Chondrocyte (in vitro differentiated cells): ENCODE results near the gene TFR2. TPM values are rescaled to one million over a fixed set of nuclear protein-coding genes. Genes with fewer than 3 reads are reported as not detected.

Experiments
- DNase-seq: peaks from one replicate; pipeline ENCODE4 v3.0.0; 2021; ENCODE audit warnings: mixed read lengths, low spot score
- H3K27ac Mint-ChIP-seq: one replicate; pipeline ENCODE4 v1.8.0; 2021; ENCODE audit warnings: mild to moderate bottlenecking, moderate library complexity, mixed read lengths; ENCODE audit not compliant: unreplicated experiment
- H3K27me3 Mint-ChIP-seq: 2 replicates; pipeline ENCODE4 v1.8.0; 2021; ENCODE audit warnings: low read depth, mixed read lengths
- H3K36me3 Mint-ChIP-seq: 2 replicates; pipeline ENCODE4 v1.8.0; 2021; ENCODE audit warnings: low read depth, mixed read lengths
- H3K4me1 Mint-ChIP-seq: 2 replicates; pipeline ENCODE4 v1.8.0; 2021; ENCODE audit warnings: low read depth, mild to moderate bottlenecking, mixed read lengths
- H3K4me3 Mint-ChIP-seq: one replicate; pipeline ENCODE4 v1.8.0; 2021; ENCODE audit warnings: mild to moderate bottlenecking, moderate library complexity, mixed read lengths; ENCODE audit not compliant: unreplicated experiment
- H3K9me3 Mint-ChIP-seq: 2 replicates; pipeline ENCODE4 v1.8.0; 2021; ENCODE audit warnings: low read depth, mixed read lengths
- total RNA-seq: library from RNA; stranded (reverse); gene quantifications from 3 replicates; pipeline ENCODE4 v1.2.1, GENCODE V29; 2021
- TF ChIP-seq, protein P1 (sequence below): fragments of 200-600 bp; sonication (generic); IDR thresholded peaks from 2 replicates; pipeline ENCODE4 v1.5.0; 2021; ENCODE audit warnings: antibody characterized with exemption, mild to moderate bottlenecking, moderate library complexity

TFR2 gene
- total RNA-seq, 1 donor from 2014 or later: 2.1 TPM

DNA sequence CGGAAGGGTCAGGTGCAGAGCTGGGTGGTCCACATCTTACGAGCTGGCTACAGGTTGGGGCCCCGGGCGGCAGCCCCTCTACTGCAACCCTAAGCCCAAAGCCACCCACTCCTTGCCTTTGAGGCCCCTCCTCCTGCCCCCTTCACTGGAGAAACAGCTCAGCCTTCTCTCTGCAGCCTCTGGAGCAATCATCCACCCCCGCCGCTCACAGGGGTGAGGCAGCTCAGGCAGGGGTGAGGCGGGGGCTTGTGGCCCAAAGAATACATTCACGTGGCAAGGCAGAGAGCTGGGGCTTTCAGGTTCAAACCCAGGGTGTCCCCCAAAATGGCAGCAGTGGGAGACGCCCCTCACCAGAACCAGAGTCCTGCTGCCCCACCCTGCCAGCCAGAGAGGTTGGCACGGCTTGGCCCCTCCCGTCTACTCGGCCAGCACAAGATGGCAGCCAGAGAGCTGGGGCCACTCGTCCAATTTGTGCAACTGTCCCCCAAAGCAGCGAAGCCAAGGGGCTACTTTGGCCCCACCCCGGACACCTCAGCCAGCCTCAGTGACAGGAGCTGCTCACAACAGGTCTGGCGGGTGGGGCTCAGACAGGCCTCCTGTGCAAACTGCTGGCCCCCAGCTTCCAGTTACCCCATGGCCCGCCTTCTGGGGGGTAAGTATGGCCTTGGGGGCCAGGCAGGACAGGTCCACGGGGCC lies 39.4 kb upstream of the TFR2 start:
- H3K36me3 Mint-ChIP-seq: peaks cover 14% of the 10 kb centered on the region
- TF ChIP-seq, protein P1, sequence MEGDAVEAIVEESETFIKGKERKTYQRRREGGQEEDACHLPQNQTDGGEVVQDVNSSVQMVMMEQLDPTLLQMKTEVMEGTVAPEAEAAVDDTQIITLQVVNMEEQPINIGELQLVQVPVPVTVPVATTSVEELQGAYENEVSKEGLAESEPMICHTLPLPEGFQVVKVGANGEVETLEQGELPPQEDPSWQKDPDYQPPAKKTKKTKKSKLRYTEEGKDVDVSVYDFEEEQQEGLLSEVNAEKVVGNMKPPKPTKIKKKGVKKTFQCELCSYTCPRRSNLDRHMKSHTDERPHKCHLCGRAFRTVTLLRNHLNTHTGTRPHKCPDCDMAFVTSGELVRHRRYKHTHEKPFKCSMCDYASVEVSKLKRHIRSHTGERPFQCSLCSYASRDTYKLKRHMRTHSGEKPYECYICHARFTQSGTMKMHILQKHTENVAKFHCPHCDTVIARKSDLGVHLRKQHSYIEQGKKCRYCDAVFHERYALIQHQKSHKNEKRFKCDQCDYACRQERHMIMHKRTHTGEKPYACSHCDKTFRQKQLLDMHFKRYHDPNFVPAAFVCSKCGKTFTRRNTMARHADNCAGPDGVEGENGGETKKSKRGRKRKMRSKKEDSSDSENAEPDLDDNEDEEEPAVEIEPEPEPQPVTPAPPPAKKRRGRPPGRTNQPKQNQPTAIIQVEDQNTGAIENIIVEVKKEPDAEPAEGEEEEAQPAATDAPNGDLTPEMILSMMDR: no peak
- H3K27me3 Mint-ChIP-seq: no peaks in the 10 kb centered on the region
- H3K4me1 Mint-ChIP-seq: peaks cover 6% of the 10 kb centered on the region
- H3K27ac Mint-ChIP-seq: no peak overlapping the region
- H3K4me3 Mint-ChIP-seq: no peak overlapping the region
- no peaks in the 10 kb centered on the region for H3K9me3 Mint-ChIP-seq
- DNase-seq: no peak

DNA sequence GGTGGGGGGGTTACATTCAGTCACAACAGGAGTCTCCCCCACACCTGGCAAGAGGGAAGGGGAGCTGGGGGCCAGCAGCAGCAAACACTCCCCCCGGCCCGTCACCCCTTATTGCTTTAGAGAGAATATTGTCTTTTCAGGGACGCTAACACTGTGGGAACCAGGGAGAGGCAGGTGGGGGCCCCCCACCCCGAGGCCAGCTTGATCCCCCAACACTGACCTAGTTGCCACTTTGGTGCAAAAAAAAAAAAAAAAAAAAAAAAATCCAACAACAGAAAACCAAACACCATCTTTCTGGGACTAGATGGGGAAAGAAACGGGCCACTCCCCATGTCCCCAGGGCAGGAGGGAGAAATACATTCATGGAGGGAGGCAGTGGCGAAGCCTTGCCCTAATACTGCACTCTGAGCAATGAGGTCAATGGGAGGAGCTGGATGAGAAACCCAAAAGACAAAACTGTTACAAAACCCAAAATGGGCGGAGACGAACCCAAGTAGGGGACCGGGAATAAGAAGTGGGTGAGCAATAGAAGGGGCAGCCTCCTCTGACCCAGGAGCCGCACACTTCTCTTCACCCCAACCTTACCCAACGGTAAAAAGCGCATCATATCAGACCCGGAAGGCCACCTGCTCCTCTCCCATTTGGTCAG lies 38.7 kb upstream of the TFR2 start:
- H3K27me3 Mint-ChIP-seq: no peaks in the 10 kb centered on the region
- H3K4me1 Mint-ChIP-seq: peaks cover 6% of the 10 kb centered on the region
- no peak overlapping the region for H3K4me3 Mint-ChIP-seq
- TF ChIP-seq, protein P1: no peak
- peaks cover 9% of the 10 kb centered on the region for H3K36me3 Mint-ChIP-seq
- no peak overlapping the region for H3K27ac Mint-ChIP-seq
- H3K9me3 Mint-ChIP-seq: no peaks in the 10 kb centered on the region
- no peak for DNase-seq

DNA sequence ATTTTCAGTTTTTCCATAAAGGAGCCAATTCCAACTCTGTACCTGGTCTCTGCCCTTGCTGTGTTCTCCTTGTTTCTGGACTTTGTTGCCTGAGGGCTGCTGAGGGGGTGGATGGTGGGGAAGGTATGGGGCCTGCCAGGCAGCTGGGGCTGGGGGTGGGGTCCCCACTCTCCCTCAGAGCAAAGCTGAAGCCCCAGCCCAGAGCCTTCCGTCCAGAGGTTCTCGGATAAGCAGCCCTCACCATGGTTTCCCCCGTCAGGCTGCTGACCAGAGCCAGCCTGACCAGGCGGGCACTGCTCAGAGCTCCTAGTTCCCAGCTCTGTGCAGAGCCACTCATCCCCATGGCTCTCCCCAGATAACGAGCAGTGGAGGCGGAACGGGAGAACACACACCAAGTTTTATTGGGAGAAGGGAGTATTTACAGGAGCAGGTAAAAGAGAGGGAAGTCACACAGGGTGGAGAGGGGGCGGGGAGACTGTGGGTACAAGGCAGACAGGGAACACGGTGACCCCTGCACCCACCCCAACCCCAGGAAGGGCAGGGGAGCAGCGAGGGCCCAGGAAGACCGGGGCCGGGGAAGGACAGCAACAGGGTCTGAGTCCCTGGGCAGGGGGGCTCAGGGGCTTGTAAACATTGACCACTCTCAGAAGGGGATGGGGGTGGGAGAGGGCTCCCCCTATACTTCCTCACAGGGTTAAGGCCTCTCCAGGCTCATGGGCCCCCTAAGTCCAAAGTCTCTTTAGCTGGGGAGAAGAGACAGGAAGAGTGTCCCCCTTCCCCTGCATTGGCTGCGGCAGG lies 38.0 kb upstream of the TFR2 start:
- Mint-ChIP-seq H3K27ac (peak overlapping the region; percentile 84), H3K27me3 (no peaks in the 10 kb centered on the region), H3K9me3 (no peaks in the 10 kb centered on the region), H3K4me3 (peak overlapping the region; percentile 31), H3K4me1 (peaks cover 6% of the 10 kb centered on the region), H3K36me3 (peaks cover 9% of the 10 kb centered on the region)
- TF ChIP-seq, protein P1: no peak
- no peak for DNase-seq

- Mint-ChIP-seq H3K4me1 (peaks cover 6% of the 10 kb centered on the region), H3K9me3 (no peaks in the 10 kb centered on the region), H3K27ac (peak overlapping the region; percentile 29), H3K4me3 (no peak overlapping the region), H3K27me3 (no peaks in the 10 kb centered on the region), H3K36me3 (peaks cover 9% of the 10 kb centered on the region)
- TF ChIP-seq, protein P1: no peak
- no peak for DNase-seq
Observed at GRCh38 chr7:100678291-100678984, 37.1 kb upstream of the TFR2 start.
